H1 (cell line): ENCODE data around the gene FPGS. TPM values are rescaled to one million over a fixed set of nuclear protein-coding genes. Genes with fewer than 3 reads are reported as not detected.

ENCODE experiments used
- CTCF ChIA-PET: fragments of 300-600 bp; sonication (Branson Sonifier 250); formaldehyde crosslinking; loops from one replicate; lab custom pipeline; 2021; ENCODE audit not compliant: partially characterized antibody; lab: Charles Lee
- POLR2A ChIA-PET: fragments of 300-600 bp; sonication (Branson Sonifier 250); formaldehyde crosslinking; loops from one replicate; lab custom pipeline; 2021; ENCODE audit warnings: inconsistent platforms; ENCODE audit not compliant: partially characterized antibody; lab: Charles Lee
- DNase-seq, 2 experiments: peaks; one replicate each; pipeline versions ENCODE4 v3.0.0 to v3.0.0-alpha.2; 2010 to 2022; ENCODE audit warnings: low spot score in 2 of 2, low read depth in 1 of 2, mixed read lengths in 1 of 2
- FAIRE-seq: peaks from 2 replicates; lab custom pipeline; 2011; peaks lifted over from hg19 to GRCh38; lab: Jason Lieb, UNC
- H2AFZ ChIP-seq: 2 replicates; pipeline ENCODE4 v1.8.1; 2012; ENCODE audit warnings: low read length, inconsistent platforms
- H2AK5ac ChIP-seq: 2 replicates; pipeline ENCODE4 v1.6.1; 2013; ENCODE audit warnings: low read depth, low read length
- H2BK120ac ChIP-seq: replicated peaks from 2 replicates; pipeline ENCODE3; 2013; ENCODE audit warnings: low read depth, low read length, inconsistent platforms
- H2BK12ac ChIP-seq: 2 replicates; pipeline ENCODE4 v1.6.1; 2013; ENCODE audit warnings: low read depth, low read length
- H2BK15ac ChIP-seq: 2 replicates; pipeline ENCODE4 v1.6.1; 2013; ENCODE audit warnings: low read length
- H2BK20ac ChIP-seq: 2 replicates; pipeline ENCODE4 v1.6.1; 2013; ENCODE audit warnings: low read length
- H2BK5ac ChIP-seq: 2 replicates; pipeline ENCODE4 v1.6.1; 2013; ENCODE audit warnings: low read depth, low read length
- H3K14ac ChIP-seq: 2 replicates; pipeline ENCODE4 v1.6.1; 2013; ENCODE audit warnings: inconsistent platforms; ENCODE audit not compliant: insufficient read length
- H3K18ac ChIP-seq: 2 replicates; pipeline ENCODE4 v1.6.1; 2013; ENCODE audit warnings: low read length; ENCODE audit errors: extremely low read depth
- H3K23ac ChIP-seq: 2 replicates; pipeline ENCODE4 v1.6.1; 2013; ENCODE audit warnings: inconsistent platforms; ENCODE audit not compliant: insufficient read length
- H3K23me2 ChIP-seq: 2 replicates; pipeline ENCODE4 v1.6.1; 2013; ENCODE audit warnings: low read depth, low read length
- H3K27ac ChIP-seq: 2 replicates; pipeline ENCODE4 v1.6.1; 2011; ENCODE audit warnings: low read depth, low read length, inconsistent platforms
- H3K27me3 ChIP-seq, 4 experiments: replicated peaks in 1 of 4; 1 replicate in 1 of 4; 2 replicates in 3 of 4; pipeline versions ENCODE4 v1.6.1 to v1.8.1; 2011 to 2013; ENCODE audit warnings: low read length in 3 of 4, mild to moderate bottlenecking in 3 of 4, inconsistent platforms in 2 of 4, mixed read lengths in 2 of 4, moderate library complexity in 1 of 4; ENCODE audit not compliant: control insufficient read depth in 3 of 4, insufficient read depth in 3 of 4; ENCODE audit errors: extremely low read depth in 1 of 4
- H3K36me3 ChIP-seq, 4 experiments: 2 replicates each; pipeline versions ENCODE4 v1.6.1 to v1.8.1; 2011 to 2013; ENCODE audit warnings: mild to moderate bottlenecking in 4 of 4, low read length in 3 of 4, moderate library complexity in 2 of 4, control low read depth in 1 of 4, inconsistent platforms in 1 of 4; ENCODE audit not compliant: insufficient read depth in 4 of 4, control insufficient read depth in 2 of 4
- H3K4ac ChIP-seq: replicated peaks from 2 replicates; pipeline ENCODE3; 2013; ENCODE audit warnings: low read length, low read depth, mixed read lengths, inconsistent platforms; ENCODE audit not compliant: insufficient read length
- H3K4me1 ChIP-seq, 4 experiments: replicated peaks in 1 of 4; 1 replicate in 1 of 4; 2 replicates in 3 of 4; pipeline versions ENCODE4 v1.6.1 to v1.8.1; 2011 to 2013; ENCODE audit warnings: low read length in 3 of 4, inconsistent platforms in 2 of 4, mixed read lengths in 1 of 4; ENCODE audit not compliant: insufficient read depth in 4 of 4, control insufficient read depth in 3 of 4
- H3K4me2 ChIP-seq, 2 experiments: 2 replicates each; pipeline versions ENCODE4 v1.6.1 to v1.8.1; 2011 to 2013; ENCODE audit warnings: low read depth in 2 of 2, low read length in 2 of 2, control low read depth in 1 of 2, inconsistent platforms in 1 of 2, mild to moderate bottlenecking in 1 of 2; ENCODE audit not compliant: insufficient read depth in 1 of 2
- H3K4me3 ChIP-seq, 4 experiments: fragments of 200-600, 300-600 bp in 1 of 4; sonication (generic), shearing (Covaris generic), sonication (Bioruptor Twin) in 1 of 4; 2 replicates each; pipeline versions ENCODE4 v1.5.1 to v1.8.1; 2011 to 2016; ENCODE audit warnings: low read length in 4 of 4, low read depth in 3 of 4, control low read depth in 2 of 4, inconsistent platforms in 2 of 4, mild to moderate bottlenecking in 2 of 4, mixed read lengths in 1 of 4, moderate library complexity in 1 of 4; ENCODE audit not compliant: insufficient read depth in 2 of 4; ENCODE audit errors: extremely low read depth in 1 of 4
- H3K56ac ChIP-seq: replicated peaks from 2 replicates; pipeline ENCODE3; 2013; ENCODE audit warnings: low read depth, mild to moderate bottlenecking, mixed read lengths, low read length, inconsistent platforms; ENCODE audit not compliant: insufficient read length
- H3K79me1 ChIP-seq: 2 replicates; pipeline ENCODE4 v1.6.1; 2013; ENCODE audit warnings: low read depth, low read length, control low read depth
- H3K79me2 ChIP-seq, 2 experiments: 2 replicates each; pipeline versions ENCODE4 v1.6.1 to v1.8.1; 2012 to 2013; ENCODE audit warnings: low read length in 2 of 2, mild to moderate bottlenecking in 2 of 2, inconsistent platforms in 1 of 2; ENCODE audit not compliant: insufficient read depth in 2 of 2, control insufficient read depth in 1 of 2
- H3K9ac ChIP-seq, 4 experiments: replicated peaks in 1 of 4; 1 replicate in 1 of 4; 2 replicates in 3 of 4; pipeline versions ENCODE4 v1.6.1 to v1.8.1; 2011 to 2013; ENCODE audit warnings: low read depth in 3 of 4, low read length in 3 of 4, control low read depth in 2 of 4, mild to moderate bottlenecking in 2 of 4, moderate library complexity in 2 of 4, inconsistent platforms in 1 of 4; ENCODE audit errors: extremely low read depth in 1 of 4
- H3K9me3 ChIP-seq, 2 experiments: 2 replicates each; pipeline versions ENCODE4 v1.6.1 to v1.8.1; 2012 to 2013; ENCODE audit warnings: mild to moderate bottlenecking in 2 of 2, moderate library complexity in 2 of 2, control low read depth in 1 of 2, inconsistent platforms in 1 of 2, low read depth in 1 of 2, low read length in 1 of 2, mixed read lengths in 1 of 2; ENCODE audit not compliant: insufficient read depth in 2 of 2
- H4K20me1 ChIP-seq, 2 experiments: replicated peaks in 1 of 2; 2 replicates each; pipeline versions ENCODE3 to v1.8.1; 2011 to 2013; ENCODE audit warnings: inconsistent platforms in 2 of 2, low read length in 2 of 2, mild to moderate bottlenecking in 1 of 2; ENCODE audit not compliant: insufficient read depth in 2 of 2, control insufficient read depth in 1 of 2
- H4K5ac ChIP-seq: 2 replicates; pipeline ENCODE4 v1.6.1; 2013; ENCODE audit warnings: low read length, low read depth, mixed read lengths, inconsistent platforms; ENCODE audit not compliant: insufficient read length
- H4K8ac ChIP-seq: 2 replicates; pipeline ENCODE4 v1.8.0; 2013; ENCODE audit warnings: mild to moderate bottlenecking, moderate library complexity, low read length, inconsistent platforms; ENCODE audit not compliant: insufficient read depth; ENCODE audit errors: extremely low read depth
- H4K91ac ChIP-seq: replicated peaks from 2 replicates; pipeline ENCODE3; 2013; ENCODE audit warnings: low read length, mixed read lengths, inconsistent platforms; ENCODE audit not compliant: insufficient read length
- TAF1 ChIP-seq: IDR thresholded peaks from 2 replicates; pipeline ENCODE4 v1.6.1; 2011; ENCODE audit warnings: mild to moderate bottlenecking, low read depth, low read length
- WGBS, 2 experiments: shearing (Covaris generic) in 1 of 2; methylation state at CpG; one replicate each; pipeline versions ENCODE4 v1.1.6 to v1.1.7; 2013 to 2015; ENCODE audit warnings: low lambda C conversion rate in 2 of 2, mixed read lengths in 2 of 2, inconsistent platforms in 1 of 2, low coverage in 1 of 2, missing lambda C conversion rate in 1 of 2; ENCODE audit not compliant: insufficient replicate concordance in 2 of 2, insufficient coverage in 1 of 2, insufficient read length in 1 of 2; ENCODE audit errors: extremely low coverage in 1 of 2, missing lambda C conversion rate in 1 of 2; 5-methylcytosine and 5-hydroxymethylcytosine counted together
- polyA plus RNA-seq, 7 experiments: library from polyadenylated mRNA; depleted of rRNA in 3 of 7; stranded (reverse) in 5 of 7; unstranded in 2 of 7; fragments of >200 nt in 5 of 7; fragments of 200-250 nt in 2 of 7; gene quantifications; 1 replicate in 5 of 7; 2 replicates in 1 of 7; 4 replicates in 1 of 7; pipeline versions ENCODE4 v1.2.1 to v1.2.3, GENCODE V29; 2011 to 2013; ENCODE audit warnings: missing spikeins in 2 of 7, mixed read lengths in 2 of 7
- total RNA-seq: library from RNA; stranded (reverse); fragmentation: NEBNext Ultra II Directional; extraction: Animal tissue kit (Norgen Biotek cat#: 25700); gene quantifications from 2 replicates; pipeline ENCODE4 v1.2.1, GENCODE V29; 2021

Gene FPGS
- total and polyA plus RNA-seq, 2 of the 8 experiments (the other 6 are each of a cell fraction or from before 2014, with no cell fraction given): 62.4 to 83.0 TPM

- CTCF ChIA-PET: interaction anchor here (1.1 to 14.6 kb wide), 9 partner anchors 10 to 154 kb away, joined by 3 to 227 read pairs (median 7); partner anchors contain the start of genes CDK9, SH2D3C and TOR2A
- H3K18ac ChIP-seq: no peak overlapping the region
- TF ChIP-seq TAF1: no peak
- no peak for FAIRE-seq
- no peaks in the 10 kb centered on the region; the same call in 1 of the 2 replicates for H3K23me2 ChIP-seq
- H2AK5ac ChIP-seq: no peak overlapping the region; the same call in 1 of the 2 replicates
- no peak overlapping the region for H3K56ac ChIP-seq
- H4K20me1 ChIP-seq: no peaks in the 10 kb centered on the region
- H4K5ac ChIP-seq: no peak overlapping the region
- no peak overlapping the region for H3K4ac ChIP-seq
- H3K27me3 ChIP-seq: no peaks in the 10 kb centered on the region
- H4K8ac ChIP-seq: no peak overlapping the region
- H3K9ac ChIP-seq: no peak overlapping the region
- H3K23ac ChIP-seq: no peak overlapping the region
- no peaks in the 10 kb centered on the region for H3K79me1 ChIP-seq
- no peak overlapping the region for H4K91ac ChIP-seq
- no peak overlapping the region for H2AFZ ChIP-seq
- H3K4me1 ChIP-seq: peaks cover 4 to 21% (median 11%) of the 10 kb centered on the region in 4 experiments
- POLR2A ChIA-PET: interaction anchor here (0.8 to 1.9 kb wide), 5 partner anchors 13 to 35 kb away, joined by 3 to 7 read pairs (median 3); partner anchors contain the start of gene FPGS
- no peak overlapping the region for H2BK15ac ChIP-seq
- no peaks in the 10 kb centered on the region for H3K79me2 ChIP-seq
- no peak overlapping the region for H2BK20ac ChIP-seq
- 0 out of 2 replicates have a peak overlapping the region, but pooled peaks have one; percentile 52 for H2BK5ac ChIP-seq
- no peak for DNase-seq
- WGBS, 2 experiments: 80% methylated on average over 9 of the region's 13 CpGs; no CpG with 5 or more reads in 1 of the 2 experiments
- H3K14ac ChIP-seq: no peak overlapping the region
- no peak overlapping the region for H2BK120ac ChIP-seq
- no peak overlapping the region for H3K4me3 ChIP-seq
- 0 out of 2 replicates have a peak overlapping the region, but pooled peaks have one; percentile 80 for H2BK12ac ChIP-seq
- no peak overlapping the region for H3K27ac ChIP-seq
- H3K36me3 ChIP-seq: no peaks in the 10 kb centered on the region
- H3K9me3 ChIP-seq: no peaks in the 10 kb centered on the region
- no peak overlapping the region for H3K4me2 ChIP-seq
Measured at GRCh38 chr9:127767909-127768331, 34.8 kb upstream of the FPGS start.
